Measurements from ENCODE around the gene TYRO3. TPM values are rescaled to one million over a fixed set of nuclear protein-coding genes. Genes with fewer than 3 reads are reported as not detected.

Gene TYRO3
- total RNA-seq, 1 experiment from 2014 or later, result 23.2 TPM

GRCh38 chr15:41629883-41630282, 70.9 kb downstream of the TYRO3 start:
- Histone ChIP-seq H3K4me1 (peaks cover 7% of the 10 kb centered on the region; the same call in 1 of the 2 replicates), H3K27ac (no peak overlapping the region), H3K9me3 (replicated peaks) (no peaks in the 10 kb centered on the region), H3K4me3 (no peak overlapping the region), H3K27me3 (no peaks in the 10 kb centered on the region), H3K36me3 (no peaks in the 10 kb centered on the region)
- no peak for DNase-seq

GRCh38 chr15:41630616-41631217, 71.7 kb downstream of the TYRO3 start:
- no peak for DNase-seq
- Histone ChIP-seq H3K27me3 (no peaks in the 10 kb centered on the region), H3K9me3 (replicated peaks) (no peaks in the 10 kb centered on the region), H3K4me3 (no peak overlapping the region), H3K36me3 (no peaks in the 10 kb centered on the region), H3K4me1 (peaks cover 7% of the 10 kb centered on the region; the same call in 1 of the 2 replicates), H3K27ac (no peak overlapping the region)

- no peak for DNase-seq
- no peaks in the 10 kb centered on the region for H3K9me3 ChIP-seq (replicated peaks)
- peaks cover 7% of the 10 kb centered on the region; the same call in 1 of the 2 replicates for H3K4me1 ChIP-seq
- H3K27me3 ChIP-seq, result no peaks in the 10 kb centered on the region
- no peak overlapping the region for H3K4me3 ChIP-seq
- no peaks in the 10 kb centered on the region for H3K36me3 ChIP-seq
- no peak overlapping the region for H3K27ac ChIP-seq
Observed at GRCh38 chr15:41631880-41632470, 73.0 kb downstream of the TYRO3 start.

Other genes starting within 250 kb of the TYRO3 start
- gene OIP5, start 226.6 kb upstream of the TYRO3 start, total RNA-seq (2014; rRNA removed; shearing (Covaris generic)), result 33.7 and 37.8 TPM in 2 replicates
- gene NUSAP1, start 226.3 kb upstream of the TYRO3 start, total RNA-seq (2014; rRNA removed; shearing (Covaris generic)), result 256 and 300 TPM in 2 replicates
- gene NDUFAF1, start 156.7 kb upstream of the TYRO3 start, total RNA-seq (2014; rRNA removed; shearing (Covaris generic)), result 17.2 and 17.4 TPM in 2 replicates
- gene RTF1, start 142.1 kb upstream of the TYRO3 start, total RNA-seq (2014; rRNA removed; shearing (Covaris generic)), result 49.8 and 53.9 TPM in 2 replicates
- gene ITPKA, start 65.3 kb upstream of the TYRO3 start, total RNA-seq (2014; rRNA removed; shearing (Covaris generic)), result 8.4 and 8.8 TPM in 2 replicates
- gene LTK, start 45.4 kb upstream of the TYRO3 start, total RNA-seq (2014; rRNA removed; shearing (Covaris generic)), result 4.7 and 4.9 TPM in 2 replicates
- gene RPAP1, start 15.0 kb upstream of the TYRO3 start, total RNA-seq (2014; rRNA removed; shearing (Covaris generic)), result 19.5 and 24.0 TPM in 2 replicates
- gene MGA, start 101.2 kb downstream of the TYRO3 start, total RNA-seq (2014; rRNA removed; shearing (Covaris generic)), result 75.6 and 83.6 TPM in 2 replicates
- gene MAPKBP1, start 215.3 kb downstream of the TYRO3 start, total RNA-seq (2014; rRNA removed; shearing (Covaris generic)), result 10.9 and 14.5 TPM in 2 replicates